NCI-H446 treated with DMSO at 0.1 percent for 48 hours (cell line): ENCODE data around the gene SELENOP.

Source experiments
- DNase-seq: peaks from one replicate; lab custom pipeline; 2025; lab: John Stamatoyannopoulos, UW

SELENOP gene

DNA sequence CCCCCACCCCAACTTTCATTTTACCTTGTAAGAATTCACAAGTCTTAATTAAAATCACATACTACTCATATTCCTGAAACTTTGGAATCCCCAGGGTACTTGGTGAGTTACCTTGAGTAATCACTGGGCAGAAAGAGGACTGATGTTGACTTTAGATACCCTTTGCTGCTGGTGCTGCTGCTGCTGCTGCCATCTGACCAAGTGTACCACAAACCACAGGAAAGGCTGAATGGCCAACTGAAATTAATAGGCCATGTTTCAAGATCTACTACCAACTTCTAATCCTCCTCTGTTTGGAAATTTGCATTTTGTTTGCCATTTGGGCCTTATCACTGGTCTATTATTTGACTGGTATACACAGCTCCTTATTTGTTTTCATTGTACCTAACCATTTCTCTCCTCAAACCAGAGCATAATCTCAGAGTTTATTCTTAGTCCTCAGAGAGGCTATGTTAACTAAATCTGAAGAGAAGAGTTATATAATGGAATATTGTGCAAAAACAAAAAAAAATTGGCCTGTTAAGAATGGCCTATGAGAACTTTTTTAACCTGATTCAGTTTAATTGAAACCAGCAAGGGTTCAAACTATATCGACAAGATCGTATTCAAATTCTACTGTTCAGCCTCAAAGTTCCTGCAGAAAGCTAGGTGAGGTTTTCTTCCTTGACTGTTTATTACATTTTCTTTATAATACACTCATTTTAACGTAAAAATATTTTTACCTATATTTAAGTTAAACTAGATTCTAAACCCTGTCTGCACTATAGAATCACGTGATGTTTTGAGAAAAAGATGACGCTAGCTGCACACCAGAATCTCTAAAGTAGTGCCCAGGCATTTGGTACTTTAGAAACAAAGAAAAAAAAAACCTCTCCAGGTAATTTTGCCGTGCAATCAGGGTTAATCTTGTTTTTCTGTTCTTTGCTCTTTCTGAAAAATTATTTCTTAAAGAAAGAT is 13.1 kb downstream of the SELENOP start:
- DNase-seq, result no peak

DNA sequence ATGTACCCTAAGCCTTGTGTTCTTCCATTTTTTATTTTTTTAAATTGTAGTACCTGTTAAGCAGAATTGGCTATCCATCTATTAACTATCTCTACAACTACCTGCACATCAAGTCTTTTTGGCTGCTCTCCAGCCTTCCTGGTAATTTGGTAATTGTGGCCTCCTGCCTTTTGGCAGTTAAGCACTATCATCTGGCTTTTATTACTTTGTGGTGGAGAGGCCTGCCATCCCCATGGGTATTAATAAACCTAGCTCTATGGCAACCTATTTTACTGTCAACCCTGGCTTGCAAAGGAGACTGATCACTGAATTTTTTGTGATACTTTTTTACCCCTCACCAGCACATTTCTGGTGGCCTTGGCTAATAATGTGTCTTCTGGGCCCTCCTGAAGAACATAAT is 20.5 kb downstream of the SELENOP start:
- DNase-seq, result no peak

DNA sequence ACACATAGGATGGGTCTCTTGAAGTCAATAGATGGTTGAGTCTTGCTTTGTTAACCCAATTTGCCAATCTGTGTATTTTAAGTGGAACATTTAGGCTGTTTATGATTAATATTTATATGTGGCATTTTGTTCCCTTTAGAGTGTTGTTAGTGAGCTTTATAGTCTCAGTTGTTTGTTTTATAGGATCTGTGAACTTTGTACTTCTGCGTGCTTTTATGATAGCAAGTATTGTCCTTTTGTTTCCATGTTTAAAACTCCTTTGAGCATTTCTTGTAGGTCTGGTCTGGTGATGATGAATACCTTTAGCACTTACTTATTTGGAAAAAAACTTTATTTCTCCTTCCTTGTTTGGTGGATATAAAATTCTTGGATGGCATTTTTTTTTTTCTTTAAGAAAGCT is 23.8 kb downstream of the SELENOP start:
- no peak for DNase-seq

DNA sequence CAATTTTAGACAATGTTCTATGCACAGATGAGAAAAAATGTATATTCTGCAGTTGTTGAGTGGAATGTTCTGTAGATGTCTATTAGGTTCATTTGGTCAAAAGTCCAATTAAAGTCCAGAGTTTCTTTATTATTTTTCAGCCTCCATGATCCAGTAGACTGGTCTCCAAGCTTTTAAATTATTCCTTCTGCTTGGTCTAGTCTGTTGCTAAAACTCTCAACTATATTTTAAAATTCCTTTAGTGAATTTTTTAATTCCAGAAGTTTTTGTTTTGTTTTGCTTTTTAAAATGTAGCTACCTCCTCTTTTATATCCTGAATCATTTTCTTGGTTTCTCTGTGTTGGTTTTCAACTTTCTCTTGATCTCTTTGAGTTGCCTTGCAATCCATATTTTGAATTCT is 24.6 kb downstream of the SELENOP start:
- no peak for DNase-seq

DNA sequence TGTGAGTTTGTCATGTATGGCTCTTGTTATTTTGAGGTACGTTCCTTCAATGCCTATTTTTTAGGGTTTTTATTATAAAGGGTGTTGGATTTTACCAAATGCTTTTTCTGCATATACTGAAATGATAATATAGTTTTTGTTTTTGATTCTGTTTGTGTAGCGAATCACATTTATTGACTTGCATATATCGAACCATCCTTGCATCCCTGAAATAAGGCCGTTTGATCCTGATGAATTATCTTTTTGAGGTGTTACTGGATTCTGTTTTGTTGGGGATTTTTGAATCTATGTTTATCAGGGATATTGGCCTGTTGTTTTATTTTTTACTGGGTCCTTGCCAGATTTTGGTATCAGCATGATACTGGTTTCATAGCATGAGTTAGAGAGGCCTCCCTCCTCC is 25.9 kb downstream of the SELENOP start:
- DNase-seq, result no peak

DNA sequence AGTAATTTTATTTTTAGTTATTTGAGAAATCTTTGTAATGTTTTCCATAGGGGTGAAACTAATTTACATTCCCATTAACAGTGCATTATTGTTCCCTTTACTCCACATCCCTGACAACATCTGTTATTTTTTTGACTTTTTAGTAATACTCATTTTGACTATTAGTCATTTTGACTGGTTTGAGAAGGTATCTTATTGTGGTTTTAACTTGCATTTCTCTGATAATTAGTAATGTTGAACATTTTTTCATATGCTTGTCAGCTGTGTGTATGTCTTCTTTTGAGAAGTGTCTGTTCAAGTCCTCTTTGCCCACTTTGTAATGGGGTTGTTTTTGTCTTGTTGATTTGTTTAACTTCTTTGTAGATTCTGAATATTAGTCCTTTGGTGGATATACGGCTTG is 27.6 kb downstream of the SELENOP start:
- DNase-seq, result no peak

DNA sequence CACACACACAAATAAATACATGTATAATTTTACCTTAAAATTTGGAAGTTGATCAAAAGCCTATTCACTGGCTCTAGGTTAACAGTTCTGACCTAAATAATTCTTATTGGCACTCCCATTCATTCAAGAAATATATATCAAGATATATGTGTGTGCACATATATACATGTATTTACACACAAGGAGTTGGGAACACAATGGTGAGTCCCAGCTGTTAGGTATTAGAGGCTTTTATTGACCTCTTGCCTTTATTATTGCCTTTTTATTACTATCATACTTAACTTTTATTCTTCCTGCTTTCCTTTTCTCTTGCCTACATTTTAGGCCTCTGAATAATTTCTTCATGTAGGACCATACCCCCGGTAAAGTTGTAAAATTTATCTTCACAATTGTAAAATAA is 30.1 kb downstream of the SELENOP start:
- DNase-seq, result no peak

DNA sequence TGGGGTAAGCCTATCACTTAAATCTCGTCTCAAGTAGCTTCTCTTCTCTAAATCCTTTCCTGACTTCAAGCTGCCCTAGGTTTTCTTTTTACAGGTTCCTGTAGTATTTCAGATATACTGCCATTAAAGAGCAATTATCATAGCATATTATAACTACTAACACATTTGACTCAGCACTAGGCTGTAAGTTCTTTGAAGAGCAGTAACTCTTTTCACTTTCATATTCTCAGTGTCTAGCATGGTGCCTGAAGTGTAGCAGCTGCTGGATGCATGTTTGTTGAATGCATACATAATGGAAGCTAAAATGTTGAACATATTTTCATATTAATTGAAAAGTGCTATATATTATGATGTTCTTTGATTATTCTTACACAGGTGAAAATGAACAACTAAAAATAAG is 32.6 kb downstream of the SELENOP start:
- no peak for DNase-seq

DNA sequence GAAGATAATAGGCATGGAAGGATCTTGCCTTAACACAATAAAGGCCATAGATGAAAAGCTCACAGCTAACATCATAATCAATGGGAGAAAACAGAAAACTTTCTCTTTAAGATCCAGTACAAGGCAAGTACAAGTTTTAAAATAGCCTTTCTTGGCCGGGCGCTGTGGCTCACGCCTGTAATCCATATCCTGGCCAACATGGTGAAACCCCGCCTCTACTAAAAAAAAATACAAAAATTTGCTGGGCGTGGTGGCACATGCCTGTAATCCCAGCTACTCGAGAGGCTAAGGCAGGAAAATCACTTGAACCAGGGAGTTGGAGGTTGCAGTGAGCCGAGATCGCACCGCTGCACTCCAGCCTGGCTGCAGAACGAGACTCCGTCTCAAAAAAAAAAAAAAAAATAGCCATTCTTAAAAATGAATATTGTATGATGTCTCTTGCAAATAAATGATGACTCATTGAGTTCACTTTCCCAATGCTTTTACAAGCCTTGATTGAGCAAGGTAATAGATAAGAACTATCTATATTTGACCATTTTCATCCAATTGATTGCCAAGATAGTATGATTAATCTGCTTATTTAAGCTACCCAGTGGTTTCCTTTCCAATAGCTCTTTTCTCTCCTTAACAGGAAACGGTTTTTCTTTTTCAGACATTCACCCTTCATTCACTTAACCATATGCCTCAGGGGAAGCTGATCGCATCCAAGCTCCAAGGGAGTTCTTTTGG is 39.3 kb downstream of the SELENOP start:
- no peak for DNase-seq

DNA sequence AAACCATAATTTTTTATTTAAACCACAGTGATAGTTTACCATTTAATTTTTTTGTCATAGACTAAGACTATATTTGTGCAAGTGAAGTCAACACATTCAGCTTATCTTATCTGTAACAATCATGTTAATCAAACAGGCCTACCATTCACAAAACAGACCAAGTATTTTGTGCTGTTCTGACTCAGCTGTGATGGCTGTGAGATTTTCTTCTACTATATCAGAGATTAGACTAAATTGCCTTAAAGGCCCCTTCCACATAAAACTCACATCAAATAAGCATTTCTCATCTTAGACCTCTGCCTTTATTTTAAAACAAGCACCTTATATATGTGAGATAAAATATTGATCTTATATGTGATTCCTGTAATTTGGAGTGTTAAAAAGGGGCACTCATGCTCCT is 41.7 kb downstream of the SELENOP start:
- DNase-seq, result no peak

DNA sequence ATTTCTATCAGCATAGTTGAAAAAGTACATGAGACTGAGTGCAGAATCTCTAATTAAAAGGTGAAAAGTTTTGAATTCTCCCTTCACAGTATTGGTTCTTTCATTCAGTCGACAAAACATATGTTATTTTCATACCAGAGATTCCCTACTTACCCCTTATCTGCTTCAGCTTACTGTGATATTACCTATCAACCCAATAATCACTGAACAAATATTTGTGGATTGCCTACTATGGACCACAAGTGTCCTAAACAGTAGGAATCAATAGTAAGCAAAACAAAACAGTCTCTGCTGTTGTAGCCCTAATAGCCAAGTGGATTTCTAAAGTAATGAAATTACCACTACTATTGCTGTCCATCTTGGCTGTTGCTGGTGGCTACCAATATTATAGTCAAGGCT is 43.6 kb downstream of the SELENOP start:
- no peak for DNase-seq

DNA sequence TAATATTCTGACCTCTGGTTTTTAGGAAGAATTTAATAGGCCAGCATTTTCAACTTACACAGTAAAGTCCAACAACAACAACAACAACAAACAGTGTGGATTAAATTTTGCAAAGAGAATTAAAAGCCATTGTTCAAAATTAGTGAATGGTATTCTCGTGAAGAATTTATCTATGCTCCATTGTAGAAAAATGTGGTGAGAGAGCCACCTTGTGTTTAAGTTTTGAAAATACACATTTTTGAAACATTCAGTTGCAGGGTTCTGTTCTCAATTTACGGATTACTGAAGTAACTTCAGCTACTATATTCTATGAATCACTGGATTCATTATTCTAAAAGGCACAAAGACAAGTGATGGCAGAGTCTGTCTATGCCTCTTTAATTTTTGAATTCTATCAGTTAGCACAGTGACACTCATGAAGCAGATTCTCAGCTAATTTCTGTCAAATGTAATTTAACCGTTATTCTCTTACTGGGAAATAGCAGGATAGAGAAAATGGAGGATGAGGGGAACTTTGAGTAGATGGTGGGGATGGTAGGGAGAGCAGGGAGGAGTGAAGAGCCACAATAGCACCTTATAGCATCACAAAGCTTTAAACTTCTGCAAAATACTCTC is 44.1 kb downstream of the SELENOP start:
- DNase-seq, result peak; percentile 31

DNA sequence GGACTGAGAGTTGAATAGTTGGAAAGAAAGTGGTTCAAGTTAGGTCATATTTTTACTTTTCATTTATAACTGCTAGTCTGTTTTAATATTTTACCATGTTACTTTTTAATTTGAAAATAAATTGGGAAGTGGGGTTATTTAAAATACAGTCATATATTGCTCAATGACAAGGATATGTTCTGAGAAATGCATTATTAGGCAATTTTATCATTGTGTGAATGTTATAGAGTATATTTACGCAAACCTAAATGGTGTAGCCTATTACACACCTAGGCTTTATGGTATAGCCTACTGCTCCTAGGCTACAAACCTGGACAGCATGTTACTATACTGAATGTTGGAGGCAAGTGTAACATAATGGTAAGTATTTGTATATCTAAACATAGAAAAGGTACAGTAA is 49.9 kb downstream of the SELENOP start:
- DNase-seq, result no peak

DNA sequence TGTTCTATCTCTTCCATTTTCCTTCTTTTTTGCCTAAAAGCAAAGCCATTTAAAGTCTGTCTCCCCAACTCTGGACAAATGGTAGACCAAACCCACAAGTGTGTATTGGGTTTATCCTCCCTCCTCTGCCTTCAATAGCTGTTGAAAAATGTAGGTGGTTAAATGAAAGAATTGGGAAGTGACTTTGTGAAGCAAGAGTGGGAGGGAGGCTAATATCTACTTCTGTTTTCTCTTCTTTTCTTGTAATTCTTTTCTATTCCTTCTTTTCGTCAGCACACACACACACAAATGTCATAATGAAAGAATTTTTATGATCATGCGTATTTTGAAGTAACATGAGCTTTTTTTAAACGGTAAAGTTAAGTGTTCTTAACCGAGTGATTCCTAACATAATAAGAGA is 51.3 kb downstream of the SELENOP start:
- DNase-seq, result no peak

DNA sequence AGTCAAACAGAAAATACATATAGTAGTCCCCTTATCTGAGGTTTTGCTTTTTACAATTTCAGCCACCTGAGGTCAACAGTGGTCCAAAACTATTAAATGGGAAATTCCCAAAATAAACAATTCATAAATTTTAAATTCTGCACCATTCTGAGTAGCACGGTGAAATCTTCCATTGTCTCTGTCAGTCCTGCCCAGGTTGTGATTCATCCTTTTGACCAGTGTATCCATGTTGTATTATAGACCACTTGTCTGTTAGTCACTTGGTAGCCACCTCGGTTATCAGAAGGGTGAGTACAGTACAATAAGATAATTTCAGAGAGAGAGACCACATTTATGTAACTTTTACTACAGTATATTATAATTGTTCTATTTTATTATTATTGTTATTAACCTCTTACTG is 52.2 kb downstream of the SELENOP start:
- DNase-seq, result no peak

DNA sequence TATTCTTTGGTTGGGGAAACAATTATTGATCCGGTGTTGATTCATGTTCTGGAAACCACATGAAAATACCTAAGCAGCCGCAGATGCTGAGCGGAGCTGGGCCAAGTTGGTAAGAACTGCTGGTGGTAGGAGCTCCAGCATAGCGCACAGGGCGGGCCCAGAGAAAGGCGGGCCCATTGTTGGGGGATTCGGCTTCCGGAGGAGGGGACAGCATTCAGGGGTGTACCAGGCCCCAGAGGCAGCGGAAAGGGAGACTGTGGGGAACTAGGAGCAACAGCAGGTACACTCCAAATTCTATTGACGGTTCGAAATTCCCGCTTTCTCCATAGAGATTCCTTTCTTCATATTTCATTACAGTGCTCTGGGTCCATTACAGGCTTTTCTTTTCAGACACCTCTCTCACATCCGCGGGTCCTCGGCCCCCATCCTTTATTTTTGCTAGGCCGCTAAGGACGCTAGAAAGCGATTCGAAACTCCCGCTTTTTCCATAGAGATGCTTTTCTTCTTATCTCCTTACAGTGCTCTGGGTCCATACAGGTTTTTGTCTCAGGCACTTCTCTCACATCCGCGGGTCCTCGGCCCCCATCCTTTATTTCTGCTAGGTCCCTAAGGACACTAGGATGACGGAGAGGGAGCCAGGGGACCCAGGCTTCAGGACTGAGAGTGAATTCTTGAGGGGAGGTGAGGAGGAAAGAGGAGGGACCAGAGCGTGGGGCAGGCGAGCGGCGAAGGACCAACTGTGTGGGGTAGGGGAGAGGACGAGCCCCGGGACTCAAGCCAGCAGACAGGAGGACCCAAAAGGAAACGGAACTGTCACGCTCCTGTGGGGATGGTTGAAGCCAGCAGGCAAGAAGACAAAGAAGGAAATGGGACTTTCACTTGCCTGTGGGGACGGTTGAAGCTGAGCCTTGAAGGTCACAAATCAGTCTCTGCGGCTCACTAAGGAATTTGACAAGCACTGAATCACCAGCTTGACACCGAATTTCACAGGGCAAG is 54.8 kb downstream of the SELENOP start, which contains the start of gene CCDC152:
Gene CCDC152 (plus strand): TSS at position 213 of the 996 bp plus-strand sequence. CDS start 2,304 bp downstream, outside the sequence.
- DNase-seq, result peak; percentile 69

DNA sequence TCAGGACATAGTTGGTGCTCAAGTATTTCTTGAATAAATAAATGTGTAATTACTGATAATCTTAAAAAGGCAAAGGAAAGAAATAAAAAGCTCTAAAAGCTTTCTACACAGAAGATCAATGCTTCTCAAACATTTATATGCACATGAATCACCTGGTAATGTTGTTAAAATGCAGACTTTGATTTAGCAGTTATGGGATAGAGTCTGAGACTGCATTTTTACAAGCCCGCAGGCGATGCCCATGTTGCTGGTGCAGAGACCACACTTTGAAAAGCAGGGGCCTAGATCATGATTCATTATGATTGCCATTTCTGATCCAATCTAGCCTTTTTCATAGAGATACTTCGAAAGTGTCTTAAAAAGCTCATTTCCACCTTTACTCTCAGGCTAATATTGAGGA is 58.6 kb downstream of the SELENOP start:
- DNase-seq, result no peak

DNA sequence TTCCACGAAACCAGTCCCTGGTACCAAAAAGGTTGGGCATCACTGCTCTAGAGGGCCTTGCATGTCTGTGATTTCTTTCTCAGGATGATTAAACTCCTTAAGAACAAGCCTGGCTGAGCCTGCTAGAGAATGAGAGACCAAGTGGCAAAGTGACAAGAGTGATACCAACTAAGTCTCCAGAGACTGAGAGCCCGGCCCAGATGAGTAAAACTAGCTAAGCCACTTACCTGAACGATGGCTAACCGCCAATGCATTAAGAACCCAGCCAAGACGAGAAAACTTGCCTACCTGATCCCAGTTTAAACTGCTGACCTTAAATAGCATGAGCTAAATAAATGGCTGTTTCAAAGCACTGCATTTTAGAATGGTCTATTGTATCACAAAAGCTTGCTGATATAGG is 60.6 kb downstream of the SELENOP start:
- no peak for DNase-seq

DNA sequence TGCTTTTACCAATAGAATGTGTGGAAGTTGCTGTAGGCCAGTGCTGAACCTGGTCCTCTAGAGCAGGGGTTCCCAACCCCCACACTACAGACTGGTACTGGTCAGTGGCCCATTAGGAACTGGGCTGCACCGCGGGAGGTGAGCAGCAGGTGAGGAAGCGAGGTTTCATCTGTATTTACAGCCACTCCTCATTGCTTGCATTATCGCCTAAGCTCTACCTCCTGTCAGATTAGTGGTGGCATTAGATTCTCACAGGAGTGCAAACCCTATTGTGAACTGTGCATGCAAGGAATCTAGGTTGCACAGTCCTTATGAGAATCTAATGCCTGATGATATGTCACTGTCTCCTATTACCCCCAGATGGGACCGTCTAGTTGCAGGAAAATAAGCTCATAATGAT is 61.2 kb downstream of the SELENOP start:
- DNase-seq, result no peak
